Neural cell (in vitro differentiated cells): ENCODE data around the gene SLC35E3. TPM values are rescaled to one million over a fixed set of nuclear protein-coding genes. Genes with fewer than 3 reads are reported as not detected.

ENCODE experiments used
- H2AFZ ChIP-seq: fragments of 200-600, 300-800 bp; sonication (generic), shearing (Covaris generic); 2 replicates; pipeline ENCODE4 v1.6.0; 2014; ENCODE audit warnings: low read depth, mild to moderate bottlenecking, antibody characterized with exemption, low read length, moderate library complexity
- H3F3A ChIP-seq: fragments of 200-600 bp; shearing (Covaris generic); 2 replicates; pipeline ENCODE4 v1.6.1; 2016; ENCODE audit warnings: mild to moderate bottlenecking, moderate library complexity, mixed read lengths, antibody characterized with exemption, low read length; ENCODE audit not compliant: insufficient read depth, poor library complexity, severe bottlenecking
- H3K27ac ChIP-seq: fragments of 200-600, 300-800 bp; sonication (generic), shearing (Covaris generic); 2 replicates; pipeline ENCODE4 v1.5.1; 2014; ENCODE audit warnings: mild to moderate bottlenecking, low read length, moderate library complexity
- H3K27me3 ChIP-seq: fragments of 300-800, 200-600 bp; sonication (generic), shearing (Covaris generic); 2 replicates; pipeline ENCODE4 v1.6.0; 2014; ENCODE audit warnings: mild to moderate bottlenecking, low read depth, low read length, moderate library complexity; ENCODE audit not compliant: insufficient read depth
- H3K36me3 ChIP-seq: fragments of 300-800, 200-600 bp; sonication (generic), shearing (Covaris generic); 2 replicates; pipeline ENCODE4 v1.5.1; 2014; ENCODE audit warnings: mild to moderate bottlenecking, antibody characterized with exemption, low read length, moderate library complexity; ENCODE audit not compliant: insufficient read depth
- H3K4me2 ChIP-seq: fragments of 300-800, 200-600 bp; sonication (generic), shearing (Covaris generic); 2 replicates; pipeline ENCODE4 v1.6.0; 2014; ENCODE audit warnings: mild to moderate bottlenecking, low read length
- H3K4me3 ChIP-seq: fragments of 300-800, 200-600 bp; sonication (generic), shearing (Covaris generic); 2 replicates; pipeline ENCODE4 v1.5.1; 2014; ENCODE audit warnings: mild to moderate bottlenecking, low read length, moderate library complexity
- H3K79me2 ChIP-seq: fragments of 200-600 bp; shearing (Covaris generic); replicated peaks from 2 replicates; pipeline ENCODE4 v1.6.0; 2014; ENCODE audit warnings: mild to moderate bottlenecking, low read length, moderate library complexity; ENCODE audit not compliant: insufficient read depth
- H3K9ac ChIP-seq: fragments of 300-800, 200-600 bp; sonication (generic), shearing (Covaris generic); 2 replicates; pipeline ENCODE4 v1.6.1; 2016; ENCODE audit warnings: mild to moderate bottlenecking, low read length, mixed read lengths
- H3K9me2 ChIP-seq: fragments of 200-600 bp; shearing (Covaris generic); 2 replicates; pipeline ENCODE4 v1.6.1; 2016; ENCODE audit warnings: mild to moderate bottlenecking, low read length, mixed read lengths; ENCODE audit not compliant: insufficient read depth
- H3K9me3 ChIP-seq: fragments of 200-600, 300-800 bp; sonication (generic), shearing (Covaris generic); 2 replicates; pipeline ENCODE4 v1.6.1; 2016; ENCODE audit warnings: mild to moderate bottlenecking, mixed run types, low read length, moderate library complexity, mixed read lengths
- H4K20me1 ChIP-seq: fragments of 200-600 bp; shearing (Covaris generic); 2 replicates; pipeline ENCODE4 v1.6.1; 2016; ENCODE audit warnings: mild to moderate bottlenecking, mixed run types; ENCODE audit not compliant: insufficient read depth
- CTCF ChIP-seq: fragments of 450-650 bp; IDR thresholded peaks from 2 replicates; pipeline ENCODE4 v1.5.1; 2014; ENCODE audit warnings: antibody characterized with exemption, mild to moderate bottlenecking, moderate library complexity; ENCODE audit not compliant: poor library complexity, severe bottlenecking
- EP300 ChIP-seq: fragments of 450-650 bp; conservative IDR thresholded peaks from 2 replicates; pipeline ENCODE4 v1.6.1; 2014; ENCODE audit warnings: antibody characterized with exemption, mild to moderate bottlenecking, moderate library complexity; ENCODE audit not compliant: poor library complexity, severe bottlenecking
- EZH2 ChIP-seq: fragments of 200-600, 300-800 bp; shearing (Covaris generic), sonication (generic); IDR thresholded peaks from 2 replicates; pipeline ENCODE4 v1.6.1; 2014; ENCODE audit warnings: antibody characterized with exemption, low read length, borderline replicate concordance, mild to moderate bottlenecking; ENCODE audit not compliant: insufficient read depth, poor library complexity, severe bottlenecking
- MXI1 ChIP-seq: fragments of 450-650 bp; conservative IDR thresholded peaks from 2 replicates; pipeline ENCODE4 v1.6.1; 2014; ENCODE audit warnings: antibody characterized with exemption, mild to moderate bottlenecking; ENCODE audit not compliant: poor library complexity, severe bottlenecking
- POLR2AphosphoS5 ChIP-seq: IDR thresholded peaks from 2 replicates; pipeline ENCODE4 v1.6.1; 2012
- RAD21 ChIP-seq: fragments of 450-650 bp; conservative IDR thresholded peaks from 2 replicates; pipeline ENCODE4 v1.6.1; 2014; ENCODE audit warnings: antibody characterized with exemption, mild to moderate bottlenecking, moderate library complexity
- REST ChIP-seq: IDR thresholded peaks from 2 replicates; pipeline ENCODE4 v1.6.1; 2012; ENCODE audit warnings: borderline replicate concordance
- SMC3 ChIP-seq: fragments of 450-650 bp; conservative IDR thresholded peaks from 2 replicates; pipeline ENCODE4 v1.6.1; 2014; ENCODE audit warnings: antibody characterized with exemption, mild to moderate bottlenecking, moderate library complexity; ENCODE audit not compliant: poor library complexity
- TAF1 ChIP-seq: IDR thresholded peaks from 2 replicates; pipeline ENCODE4 v1.6.1; 2012; ENCODE audit warnings: low read depth
- polyA plus RNA-seq: library from polyadenylated mRNA; depleted of rRNA; stranded (reverse); fragments of >200 nt; gene quantifications from 2 replicates; pipeline ENCODE4 v1.2.3, GENCODE V29; 2014

SLC35E3 gene
- polyA plus RNA-seq, 1 donor from 2014 or later = 10.5 TPM

- Histone ChIP-seq H3K27ac (no peak overlapping the region), H3K36me3 (no peaks in the 10 kb centered on the region)
Observed at GRCh38 chr12:68784015-68784414, 38.0 kb downstream of the SLC35E3 start.

GRCh38 chr12:68785358-68785757 is 39.4 kb downstream of the SLC35E3 start:
- Histone ChIP-seq H3K9me3 (no peaks in the 10 kb centered on the region), H3K27me3 (no peaks in the 10 kb centered on the region)
- TF ChIP-seq MXI1 (no peak), RAD21 (no peak), REST (no peak), POLR2AphosphoS5 (no peak), EP300 (no peak), TAF1 (no peak)

More at GRCh38 chr12:68784015-68784414, 38.0 kb downstream of the SLC35E3 start:
- Histone ChIP-seq H4K20me1 (no peaks in the 10 kb centered on the region), H3K9me2 (no peaks in the 10 kb centered on the region), H3K27me3 (no peaks in the 10 kb centered on the region), H2AFZ (no peak overlapping the region), H3K9ac (no peak overlapping the region), H3K9me3 (no peaks in the 10 kb centered on the region), H3F3A (no peaks in the 10 kb centered on the region), H3K4me3 (no peak overlapping the region), H3K79me2 (no peaks in the 10 kb centered on the region), H3K4me2 (no peak overlapping the region)
- no peak for TF ChIP-seq MXI1
- TF ChIP-seq RAD21 = no peak
- TF ChIP-seq REST = no peak
- no peak for TF ChIP-seq EZH2
- no peak for TF ChIP-seq EP300
- TF ChIP-seq CTCF = no peak
- no peak for TF ChIP-seq POLR2AphosphoS5
- TF ChIP-seq TAF1 = no peak
- TF ChIP-seq SMC3 = no peak

More at GRCh38 chr12:68785358-68785757, 39.4 kb downstream of the SLC35E3 start:
- Histone ChIP-seq H3K36me3 (no peaks in the 10 kb centered on the region), H3K27ac (no peak overlapping the region), H2AFZ (no peak overlapping the region), H3K79me2 (no peaks in the 10 kb centered on the region), H3K9ac (no peak overlapping the region), H4K20me1 (no peaks in the 10 kb centered on the region), H3K9me2 (no peaks in the 10 kb centered on the region), H3K4me3 (no peak overlapping the region), H3K4me2 (no peak overlapping the region), H3F3A (no peaks in the 10 kb centered on the region)
